HCT116 (cell line): ENCODE results near the gene LRBA. TPM values are rescaled to one million over a fixed set of nuclear protein-coding genes. Genes with fewer than 3 reads are reported as not detected.

Experiments used
- ATAC-seq: fragments of 200-7000 bp; cut with Tn5 transposase; 2 replicates; pipeline ENCODE4 v1.9.1; 2020; ENCODE audit warnings: mild to moderate bottlenecking, moderate library complexity
- BruUV-seq: library from RNA; stranded (reverse); fragments of 400-500 nt; replicated peaks from 2 replicates; lab custom pipeline; 2021; lab: Mats Ljungman, UMichigan
- CTCF ChIA-PET: fragments of 300-600 bp; sonication (Branson Sonifier 250); formaldehyde crosslinking; loops from one replicate; lab custom pipeline; 2021; ENCODE audit warnings: antibody characterized with exemption; lab: Charles Lee
- POLR2A ChIA-PET: fragments of 300-600, 350-600 bp; sonication (Branson Sonifier 250); formaldehyde crosslinking; loops from one replicate; lab custom pipeline; 2021; ENCODE audit warnings: antibody characterized with exemption; lab: Charles Lee
- RAD21 ChIA-PET, 2 experiments: fragments of 300-600 bp; sonication (Branson Sonifier 250); formaldehyde crosslinking; loops; one replicate each; lab custom pipeline; 2023; ENCODE audit warnings: low total read pairs in 2 of 2; ENCODE audit not compliant: uncharacterized antibody in 2 of 2, unreplicated experiment in 2 of 2, low non-redundant PET in 1 of 2; lab: Charles Lee
- DNase-seq: peaks from one replicate; pipeline ENCODE4 v3.0.0-alpha.2; 2010; ENCODE audit warnings: low read depth, low spot score
- H2AFZ ChIP-seq: fragments of 200-600 bp; shearing (Covaris generic), sonication (generic); 2 replicates; pipeline ENCODE4 v1.6.1; 2017; ENCODE audit warnings: low read depth, mixed run types, mixed read lengths, antibody characterized with exemption, low read length; ENCODE audit not compliant: poor library complexity, severe bottlenecking
- H3K27ac ChIP-seq: 2 replicates; pipeline ENCODE4 v1.5.1; 2012; ENCODE audit warnings: low read depth, low read length
- H3K27me3 ChIP-seq: fragments of 200-600 bp; sonication (generic); 2 replicates; pipeline ENCODE4 v1.6.1; 2016; ENCODE audit warnings: mixed run types, low read length, mixed read lengths; ENCODE audit not compliant: insufficient read depth
- H3K36me3 ChIP-seq, 2 experiments: fragments of 200-500 bp in 1 of 2; fragments of 200-600 bp in 1 of 2; sonication (Bioruptor generic) in 1 of 2; sonication (generic) in 1 of 2; 2 replicates each; pipeline versions ENCODE4 v1.5.1 to v1.6.1; 2014 to 2016; ENCODE audit warnings: low read length in 2 of 2, inconsistent platforms in 1 of 2, mixed read lengths in 1 of 2, mixed run types in 1 of 2; ENCODE audit not compliant: insufficient read depth in 2 of 2, control insufficient read depth in 1 of 2
- H3K4me1 ChIP-seq, 2 experiments: fragments of 200-600 bp in 1 of 2; sonication (generic) in 1 of 2; 2 replicates each; pipeline versions ENCODE4 v1.5.1 to v1.6.1; 2012 to 2017; ENCODE audit warnings: low read length in 2 of 2, inconsistent platforms in 1 of 2, mild to moderate bottlenecking in 1 of 2, mixed read lengths in 1 of 2, mixed run types in 1 of 2, moderate library complexity in 1 of 2; ENCODE audit not compliant: insufficient read depth in 2 of 2, control insufficient read depth in 1 of 2
- H3K4me2 ChIP-seq: fragments of 200-600 bp; sonication (generic); 2 replicates; pipeline ENCODE4 v1.6.1; 2017; ENCODE audit warnings: mixed run types, low read length, mixed read lengths
- H3K4me3 ChIP-seq, 2 experiments: fragments of 200-600 bp in 1 of 2; sonication (generic) in 1 of 2; replicated peaks in 1 of 2; 2 replicates each; pipeline ENCODE4 v1.5.1; 2011 to 2016; ENCODE audit warnings: low read length in 2 of 2, control low read depth in 1 of 2, low read depth in 1 of 2, mild to moderate bottlenecking in 1 of 2, mixed read lengths in 1 of 2, mixed run types in 1 of 2
- H3K79me2 ChIP-seq: fragments of 200-600 bp; sonication (generic); 2 replicates; pipeline ENCODE4 v1.6.1; 2017; ENCODE audit warnings: mild to moderate bottlenecking, mixed run types, low read length, moderate library complexity, mixed read lengths; ENCODE audit not compliant: insufficient read depth
- H3K9ac ChIP-seq: fragments of 200-600 bp; sonication (generic); 2 replicates; pipeline ENCODE4 v1.6.1; 2016; ENCODE audit warnings: low read length, mixed read lengths
- H3K9me2 ChIP-seq: fragments of 200-600 bp; sonication (generic), shearing (Covaris generic); 2 replicates; pipeline ENCODE4 v1.6.1; 2017; ENCODE audit warnings: mixed run types, mild to moderate bottlenecking, moderate library complexity; ENCODE audit not compliant: insufficient read depth
- H3K9me3 ChIP-seq, 2 experiments: fragments of 200-500 bp in 1 of 2; fragments of 200-600 bp in 1 of 2; sonication (Bioruptor generic) in 1 of 2; sonication (generic) in 1 of 2; 2 replicates each; pipeline ENCODE4 v1.6.1; 2014 to 2017; ENCODE audit warnings: low read length in 2 of 2, mixed read lengths in 2 of 2, inconsistent platforms in 1 of 2, low read depth in 1 of 2, mild to moderate bottlenecking in 1 of 2, mixed run types in 1 of 2, moderate library complexity in 1 of 2; ENCODE audit not compliant: control insufficient read depth in 1 of 2, insufficient read depth in 1 of 2
- H4K20me1 ChIP-seq: fragments of 200-600 bp; sonication (generic), shearing (Covaris generic); 2 replicates; pipeline ENCODE4 v1.6.1; 2017; ENCODE audit warnings: mixed run types, mild to moderate bottlenecking, moderate library complexity; ENCODE audit not compliant: insufficient read depth
- CTCF ChIP-seq, 3 experiments: fragments of 200-600 bp in 1 of 3; sonication (generic) in 1 of 3; IDR thresholded peaks in 2 of 3; conservative IDR thresholded peaks in 1 of 3; 2 replicates each; pipeline ENCODE4 v1.5.1; 2012 to 2017; ENCODE audit warnings: low read depth in 2 of 3, low read length in 2 of 3, antibody characterized with exemption in 1 of 3, borderline replicate concordance in 1 of 3, control low read depth in 1 of 3, mild to moderate bottlenecking in 1 of 3, mixed read lengths in 1 of 3, mixed run types in 1 of 3, moderate library complexity in 1 of 3; ENCODE audit not compliant: insufficient read depth in 1 of 3
- ELF1 ChIP-seq: IDR thresholded peaks from 2 replicates; pipeline ENCODE4 v1.6.1; 2012; ENCODE audit warnings: low read depth, borderline replicate concordance
- POLR2AphosphoS5 ChIP-seq: IDR thresholded peaks from 2 replicates; pipeline ENCODE4 v1.6.1; 2011; ENCODE audit warnings: mild to moderate bottlenecking, low read depth, low read length, moderate library complexity
- ZFX ChIP-seq: fragments of 450-650 bp; IDR thresholded peaks from 2 replicates; pipeline ENCODE4 v1.6.1; 2017
- intact Hi-C: fragments of 100-400 bp; cut with micrococcal nuclease; formaldehyde crosslinking; loops from 2 replicates; pipeline ENCODE4 v1.10.0; 2022
- total RNA-seq: library from RNA; stranded (reverse); gene quantifications from one replicate; pipeline ENCODE4 v1.2.1, GENCODE V29; 2021; ENCODE audit not compliant: unreplicated experiment
- TF ChIP-seq, protein P1 (sequence below): IDR thresholded peaks from 2 replicates; pipeline ENCODE4 v1.6.1; 2012
- TF ChIP-seq, protein P2 (sequence below): IDR thresholded peaks from 2 replicates; pipeline ENCODE4 v1.6.1; 2012

LRBA gene
- total RNA-seq, 1 experiment from 2014 or later = 79.8 TPM

DNA sequence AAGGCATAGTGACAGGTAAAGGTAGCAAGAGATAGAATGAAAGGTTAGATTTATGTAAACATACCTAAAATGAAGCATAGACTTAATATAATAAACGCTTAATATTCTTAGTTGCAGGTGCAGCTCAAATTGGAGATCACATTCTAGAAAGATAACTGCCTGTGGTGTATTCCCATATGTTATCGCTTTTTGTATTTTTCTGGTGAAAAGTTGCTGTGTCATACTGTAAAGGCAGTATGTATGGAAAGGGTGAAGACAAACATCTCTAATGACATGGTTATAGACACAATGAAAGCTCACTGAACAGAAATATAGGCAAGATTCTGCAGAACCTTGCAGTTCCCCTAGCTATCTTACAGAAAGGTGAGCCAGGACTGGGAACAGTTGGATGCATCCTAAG is 696.6 kb downstream of the LRBA start:
- Histone ChIP-seq H3K9me2 (no peaks in the 10 kb centered on the region), H3K36me3 (no peaks in the 10 kb centered on the region), H2AFZ (no peak overlapping the region), H3K79me2 (no peaks in the 10 kb centered on the region), H3K9ac (no peak overlapping the region), H3K27ac (no peak overlapping the region), H3K4me1 (no peaks in the 10 kb centered on the region), H4K20me1 (no peaks in the 10 kb centered on the region), H3K4me2 (no peak overlapping the region), H3K4me3 (no peak overlapping the region), H3K27me3 (no peaks in the 10 kb centered on the region), H3K9me3 (no peaks in the 10 kb centered on the region)
- ChIA-PET POLR2A (no interaction called here), RAD21 (no interaction called here), CTCF (interaction anchor here (1.3 kb wide), 1 partner anchor 15 kb away, joined by 3 read pairs; no protein-coding TSS in a partner anchor)
- intact Hi-C loops = no loop called here
- no peak for TF ChIP-seq CTCF (IDR thresholded peaks at IDR 0.05 in 2 of 3, conservative IDR thresholded peaks at IDR 0.05 in 1 of 3; ENCODE audit: borderline replicate concordance in 1 of 3, insufficient read depth in 1 of 3, low read depth in 2 of 3, low read length in 2 of 3)
- no peak for TF ChIP-seq ZFX
- no peak for TF ChIP-seq ELF1
- TF ChIP-seq, protein P1, sequence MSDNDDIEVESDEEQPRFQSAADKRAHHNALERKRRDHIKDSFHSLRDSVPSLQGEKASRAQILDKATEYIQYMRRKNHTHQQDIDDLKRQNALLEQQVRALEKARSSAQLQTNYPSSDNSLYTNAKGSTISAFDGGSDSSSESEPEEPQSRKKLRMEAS = no peak
- TF ChIP-seq, protein P2, sequence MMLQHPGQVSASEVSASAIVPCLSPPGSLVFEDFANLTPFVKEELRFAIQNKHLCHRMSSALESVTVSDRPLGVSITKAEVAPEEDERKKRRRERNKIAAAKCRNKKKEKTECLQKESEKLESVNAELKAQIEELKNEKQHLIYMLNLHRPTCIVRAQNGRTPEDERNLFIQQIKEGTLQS = no peak
- no peak for TF ChIP-seq POLR2AphosphoS5
- no TSS peak for BruUV-seq
- ATAC-seq = no peak
- no peak for DNase-seq
